Spleen (tissue), 7 donors: Measurements from ENCODE around the gene ADNP2.

Experiments used
- CTCF ChIP-seq, 11 experiments: fragments of 200-600 bp in 7 of 11; fragments of 450-650 bp in 4 of 11; sonication (generic) in 4 of 11; IDR thresholded peaks in 8 of 11; conservative IDR thresholded peaks in 3 of 11; 1 replicate in 7 of 11; 2 replicates in 4 of 11; pipeline versions ENCODE4 v1.4.0 to v1.8.0; 2016 to 2021; ENCODE audit warnings: antibody characterized with exemption in 11 of 11, inconsistent platforms in 4 of 11, mild to moderate bottlenecking in 1 of 11
- POLR2A ChIP-seq, 3 donors: fragments of 450-650 bp; IDR thresholded peaks; one replicate each; pipeline ENCODE4 v1.5.1; 2017; ENCODE audit warnings: antibody characterized with exemption in 3 of 3, mild to moderate bottlenecking in 1 of 3
- POLR2AphosphoS5 ChIP-seq, 3 donors: sonication (generic); formaldehyde crosslinking; IDR thresholded peaks; one replicate each; pipeline ENCODE4 v1.5.1; 2017; ENCODE audit warnings: antibody characterized with exemption in 3 of 3
- donor health status: DM: no; HTN: no; CAD: no; lungs with moderate emphysema.
- donor health status: DM: no; HTN: no; CAD: no.
- donor health status: DM: no; HTN: no; CAD: no.

GRCh38 chr18:80169607-80170006 is 60.5 kb downstream of the ADNP2 start:
- TF ChIP-seq CTCF (IDR thresholded peaks at IDR 0.05 in 8 of 11, conservative IDR thresholded peaks at IDR 0.05 in 3 of 11) (no peak), POLR2A (IDR thresholded peaks at IDR 0.05) (no peak), POLR2AphosphoS5 (IDR thresholded peaks at IDR 0.05) (no peak)
